ENCODE data around the gene MAP2. TPM values are rescaled to one million over a fixed set of nuclear protein-coding genes. Genes with fewer than 3 reads are reported as not detected.

Gene MAP2
- 3.4 TPM for polyA plus RNA-seq

- H3K36me3 Mint-ChIP-seq: no peaks in the 10 kb centered on the region
- H3K27me3 Mint-ChIP-seq: peaks cover 6% of the 10 kb centered on the region
Observed at GRCh38 chr2:209423562-209424198, at the start of gene MAP2. TSS of gene MAP2 (plus strand) at chr2:209424047. CDS start at chr2:209653171, 229,124 bp downstream.

DNA sequence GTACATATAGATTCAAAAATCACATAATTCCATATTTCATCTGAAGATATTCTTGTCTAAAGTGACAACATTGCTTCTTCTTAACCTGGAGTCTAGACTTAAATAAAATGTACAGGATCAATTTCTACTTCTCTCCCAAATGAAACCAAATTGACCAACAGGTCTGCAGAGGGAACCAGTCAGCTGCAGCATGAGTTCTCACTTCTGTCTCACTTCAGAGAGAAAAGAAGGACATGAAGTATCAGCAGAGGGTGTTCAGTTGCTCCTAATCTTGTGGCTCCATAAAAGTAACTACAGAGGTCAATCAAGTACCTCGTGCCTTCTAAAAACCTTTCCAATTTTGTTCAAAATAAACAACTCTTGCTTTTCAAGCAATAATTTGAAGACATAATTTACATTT, 47.2 kb upstream of the MAP2 start:
- no peak overlapping the region for H3K27ac Mint-ChIP-seq
- H3K27me3 Mint-ChIP-seq: peaks cover 12% of the 10 kb centered on the region
- H3K4me1 Mint-ChIP-seq: peaks cover 7 to 11% (median 8%) of the 10 kb centered on the region in 3 donors
- peaks cover 21 to 33% (median 24%) of the 10 kb centered on the region in 3 donors for H3K9me3 Mint-ChIP-seq
- H3K36me3 Mint-ChIP-seq: no peaks in the 10 kb centered on the region
- no peak overlapping the region for H3K4me3 Mint-ChIP-seq

More at GRCh38 chr2:209423562-209424198, at the start of gene MAP2:
- peaks cover 12 to 21% (median 18%) of the 10 kb centered on the region in 3 donors for H3K4me1 Mint-ChIP-seq
- H3K4me3 Mint-ChIP-seq: peak within 1 kb of the TSS; percentile 79 to 96 (median 90)
- H3K9me3 Mint-ChIP-seq: no peaks in the 10 kb centered on the region
- H3K27ac Mint-ChIP-seq: peak within 1 kb of the TSS in 1 of 3 donors; percentile 3

DNA sequence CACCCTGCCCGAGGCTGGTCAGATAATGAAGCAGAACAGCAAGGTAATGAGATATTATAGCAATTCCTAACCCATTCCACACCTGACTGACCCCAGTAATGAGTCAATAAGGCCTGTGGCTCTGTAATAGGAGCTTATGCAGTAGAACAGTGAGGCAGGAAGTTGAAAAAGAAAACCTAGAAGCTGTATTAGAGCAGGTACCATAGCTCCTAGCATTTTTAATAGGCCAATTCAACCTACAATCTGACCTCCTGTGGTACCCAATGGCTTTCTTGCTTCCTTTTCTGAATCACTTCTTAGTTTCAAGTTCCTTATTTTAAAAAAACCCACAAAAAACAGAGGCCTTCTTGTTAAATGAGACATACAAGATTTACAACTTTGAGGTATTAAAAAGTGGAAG, 43.6 kb upstream of the MAP2 start:
- Mint-ChIP-seq H3K4me3 (no peak overlapping the region), H3K4me1 (peaks cover 7 to 11% (median 8%) of the 10 kb centered on the region in 3 donors), H3K9me3 (peaks cover 6 to 20% (median 12%) of the 10 kb centered on the region in 3 donors), H3K36me3 (no peaks in the 10 kb centered on the region), H3K27me3 (peaks cover 15% of the 10 kb centered on the region), H3K27ac (peak overlapping the region in 1 of 3 donors; percentile 39)

DNA sequence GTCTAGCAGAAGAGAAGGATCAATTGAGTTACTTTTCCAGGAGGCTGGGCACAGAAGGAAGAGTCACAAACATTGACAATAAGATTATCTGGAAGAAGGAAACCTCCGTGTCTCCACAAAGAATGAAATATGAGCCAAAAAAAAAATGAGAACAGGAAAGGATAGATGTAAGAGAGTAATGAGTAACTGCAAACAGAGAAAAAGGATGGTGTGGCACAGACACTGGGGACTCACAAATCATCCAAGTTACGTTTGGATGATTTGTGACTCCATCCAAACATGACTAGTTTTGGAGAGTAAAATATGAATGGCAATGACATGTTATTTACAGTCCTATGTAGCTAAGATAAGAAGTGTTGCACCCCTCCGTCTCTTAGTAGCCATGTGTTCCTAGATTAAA, 42.8 kb upstream of the MAP2 start:
- Mint-ChIP-seq H3K4me3 (no peak overlapping the region), H3K4me1 (peaks cover 7 to 11% (median 8%) of the 10 kb centered on the region in 3 donors), H3K27ac (no peak overlapping the region), H3K9me3 (peaks cover 5 to 12% (median 10%) of the 10 kb centered on the region in 3 donors), H3K27me3 (peaks cover 13% of the 10 kb centered on the region), H3K36me3 (peaks cover 3% of the 10 kb centered on the region)

- no peak overlapping the region for H3K27ac Mint-ChIP-seq
- peaks cover 11% of the 10 kb centered on the region for H3K27me3 Mint-ChIP-seq
- peaks cover 4 to 8% (median 5%) of the 10 kb centered on the region in 3 donors for H3K9me3 Mint-ChIP-seq
- peaks cover 7 to 11% (median 8%) of the 10 kb centered on the region in 3 donors for H3K4me1 Mint-ChIP-seq
- no peak overlapping the region for H3K4me3 Mint-ChIP-seq
- H3K36me3 Mint-ChIP-seq: peaks cover 3% of the 10 kb centered on the region
Observed at GRCh38 chr2:209382775-209383174, 41.1 kb upstream of the MAP2 start.

DNA sequence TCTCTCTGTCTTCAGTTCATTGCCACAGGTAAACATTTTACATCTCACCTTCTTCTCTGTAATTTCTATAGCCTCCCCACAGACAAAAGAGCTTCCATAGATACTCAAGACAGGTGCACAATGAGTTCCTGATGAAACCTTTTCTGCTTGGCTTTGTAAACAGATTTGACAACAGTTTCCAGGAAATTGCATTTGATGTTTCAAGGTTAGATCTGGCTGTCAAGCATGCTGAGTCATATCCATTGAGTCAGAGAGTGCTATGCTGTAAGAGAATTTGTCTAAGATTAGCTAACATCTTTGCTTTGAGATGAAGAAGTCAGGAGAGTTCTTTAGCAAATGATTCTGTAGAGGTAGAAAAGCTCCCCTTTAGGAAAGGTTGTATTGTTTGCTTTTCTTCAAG, 40.6 kb upstream of the MAP2 start:
- Mint-ChIP-seq H3K27me3 (peaks cover 13% of the 10 kb centered on the region), H3K4me1 (peaks cover 7 to 11% (median 8%) of the 10 kb centered on the region in 3 donors), H3K9me3 (peaks cover 4 to 8% (median 5%) of the 10 kb centered on the region in 3 donors), H3K27ac (no peak overlapping the region), H3K4me3 (no peak overlapping the region), H3K36me3 (peaks cover 3% of the 10 kb centered on the region)

DNA sequence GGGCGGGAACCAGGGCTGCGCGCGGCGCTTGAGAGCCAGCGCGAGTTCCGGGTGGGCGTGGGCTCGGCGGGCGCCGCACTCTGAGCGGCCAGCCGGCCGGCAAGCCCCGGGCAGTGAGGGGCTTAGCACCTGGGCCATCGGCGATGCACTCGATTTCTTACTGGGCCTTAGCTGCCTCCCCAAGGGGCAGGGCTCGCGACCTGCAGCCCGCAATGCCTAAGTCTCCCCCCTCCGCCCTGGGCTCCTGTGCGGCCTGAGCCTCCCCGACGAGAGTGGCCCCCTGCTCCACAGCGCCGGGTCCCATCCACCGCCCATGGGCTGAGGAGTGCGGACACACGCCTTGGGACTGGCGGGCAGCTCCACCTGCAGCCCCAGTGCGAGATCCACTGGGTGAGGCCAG, 36.5 kb upstream of the MAP2 start:
- Mint-ChIP-seq H3K4me1 (no peaks in the 10 kb centered on the region), H3K27ac (no peak overlapping the region), H3K36me3 (peaks cover 3% of the 10 kb centered on the region), H3K4me3 (no peak overlapping the region), H3K9me3 (peaks cover 0 to 4% (median 3%) of the 10 kb centered on the region in 3 donors), H3K27me3 (peaks cover 21% of the 10 kb centered on the region)

GRCh38 chr2:209388446-209389037, 35.3 kb upstream of the MAP2 start:
- H3K27me3 Mint-ChIP-seq: peaks cover 18% of the 10 kb centered on the region

DNA sequence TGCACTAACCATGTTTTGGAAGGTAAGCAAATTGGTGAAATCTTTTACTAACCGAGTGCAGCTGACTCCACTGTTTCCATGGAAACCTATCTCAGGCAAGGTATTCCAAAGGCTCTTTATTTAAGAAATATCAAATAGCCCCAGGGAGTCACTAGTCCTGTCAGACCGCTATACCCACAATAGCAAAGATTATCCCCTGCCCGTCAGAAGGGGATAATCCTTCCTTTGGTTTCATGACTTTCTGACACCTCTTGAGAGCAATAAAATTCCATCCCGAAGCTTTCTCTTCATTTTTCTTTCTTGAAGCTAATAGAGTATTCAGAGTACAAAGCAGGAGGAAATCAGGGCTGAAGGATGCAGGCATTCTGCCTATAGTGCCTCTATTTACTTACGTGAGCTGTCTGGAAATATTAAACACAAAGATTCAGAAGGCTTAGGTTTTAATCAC, 34.7 kb upstream of the MAP2 start:
- peaks cover 3% of the 10 kb centered on the region for H3K36me3 Mint-ChIP-seq
- peaks cover 0 to 3% (median 3%) of the 10 kb centered on the region in 3 donors for H3K9me3 Mint-ChIP-seq
- H3K4me3 Mint-ChIP-seq: no peak overlapping the region
- H3K4me1 Mint-ChIP-seq: no peaks in the 10 kb centered on the region
- no peak overlapping the region for H3K27ac Mint-ChIP-seq
- peaks cover 19% of the 10 kb centered on the region for H3K27me3 Mint-ChIP-seq

More at GRCh38 chr2:209388446-209389037, 35.3 kb upstream of the MAP2 start:
- H3K4me3 Mint-ChIP-seq: no peak overlapping the region
- H3K27ac Mint-ChIP-seq: no peak overlapping the region
- H3K4me1 Mint-ChIP-seq: no peaks in the 10 kb centered on the region
- H3K9me3 Mint-ChIP-seq: peaks cover 0 to 3% (median 3%) of the 10 kb centered on the region in 3 donors
- peaks cover 3% of the 10 kb centered on the region for H3K36me3 Mint-ChIP-seq

DNA sequence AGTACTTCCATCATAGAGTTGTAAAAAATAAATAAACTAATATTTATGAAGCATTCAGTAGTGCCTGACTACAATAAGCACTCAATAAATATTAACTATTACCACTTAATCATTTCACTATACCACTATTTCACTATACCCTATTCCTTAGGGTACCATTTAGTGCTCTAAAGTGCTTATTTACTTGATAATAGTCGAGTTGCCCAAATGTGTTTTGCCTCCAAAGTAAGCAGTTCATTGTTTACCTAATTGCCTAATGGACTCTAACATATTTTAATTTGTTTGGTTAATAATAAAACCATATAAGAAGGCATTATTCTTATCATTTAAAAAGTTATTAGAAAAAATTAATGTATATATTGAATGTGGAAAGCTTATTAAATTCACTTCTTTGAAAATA, 33.0 kb upstream of the MAP2 start:
- Mint-ChIP-seq H3K27ac (no peak overlapping the region), H3K4me3 (no peak overlapping the region), H3K27me3 (peaks cover 21% of the 10 kb centered on the region), H3K36me3 (peaks cover 2% of the 10 kb centered on the region), H3K4me1 (no peaks in the 10 kb centered on the region), H3K9me3 (peaks cover 0 to 3% (median 2%) of the 10 kb centered on the region in 3 donors)

DNA sequence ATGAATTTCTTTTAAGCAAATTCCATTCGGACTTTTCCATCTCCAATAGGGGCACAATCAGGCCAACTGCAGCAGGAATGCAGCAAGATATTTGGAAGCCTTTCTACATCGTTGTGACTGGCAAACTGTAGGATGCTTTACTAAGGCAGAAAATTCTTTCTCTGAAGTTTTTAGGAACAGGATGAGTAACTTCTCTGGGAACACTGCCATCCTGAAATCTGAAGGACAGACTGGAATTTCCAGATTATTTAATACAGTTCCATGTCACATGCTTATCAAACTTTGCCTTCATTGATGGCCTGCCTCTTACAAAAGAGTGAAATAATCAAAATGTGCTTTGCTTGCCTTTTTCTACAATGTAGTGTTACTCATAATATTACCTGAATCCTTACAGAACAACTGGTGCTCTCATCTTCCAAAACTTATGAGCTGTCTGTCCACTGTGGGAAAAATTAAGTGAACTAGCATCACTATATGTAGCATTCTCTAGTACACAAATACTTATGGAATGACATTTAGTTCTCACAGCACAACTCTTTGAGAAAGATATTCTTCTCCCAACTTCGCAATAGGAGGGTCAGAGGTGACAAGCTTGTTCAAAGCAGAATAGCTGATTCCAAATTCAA, 32.0 kb upstream of the MAP2 start:
- Mint-ChIP-seq H3K4me3 (no peak overlapping the region), H3K36me3 (no peaks in the 10 kb centered on the region), H3K27ac (no peak overlapping the region), H3K4me1 (no peaks in the 10 kb centered on the region), H3K27me3 (peaks cover 21% of the 10 kb centered on the region), H3K9me3 (no peaks in the 10 kb centered on the region)

DNA sequence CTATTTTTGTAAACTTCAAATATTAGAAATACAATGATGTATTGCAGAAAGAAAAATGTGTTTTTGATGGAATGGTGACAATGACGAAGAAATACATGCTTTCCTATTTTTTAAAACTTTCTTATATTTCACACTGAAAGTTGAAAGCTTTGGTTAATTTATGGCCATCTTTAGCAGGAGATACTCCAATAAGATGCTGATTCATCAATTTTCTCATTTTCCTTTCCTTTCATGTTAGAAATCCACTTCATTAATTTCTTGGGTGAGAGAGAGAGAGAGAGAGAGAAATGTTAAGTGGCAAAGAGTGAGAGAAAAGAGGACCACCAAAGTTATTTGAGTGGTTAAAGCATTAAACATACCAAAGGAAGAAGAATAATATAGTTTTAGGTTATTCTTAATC, 28.6 kb upstream of the MAP2 start:
- Mint-ChIP-seq H3K4me3 (no peak overlapping the region), H3K4me1 (no peaks in the 10 kb centered on the region), H3K27me3 (peaks cover 12% of the 10 kb centered on the region), H3K27ac (no peak overlapping the region), H3K9me3 (no peaks in the 10 kb centered on the region), H3K36me3 (peaks cover 2% of the 10 kb centered on the region)

DNA sequence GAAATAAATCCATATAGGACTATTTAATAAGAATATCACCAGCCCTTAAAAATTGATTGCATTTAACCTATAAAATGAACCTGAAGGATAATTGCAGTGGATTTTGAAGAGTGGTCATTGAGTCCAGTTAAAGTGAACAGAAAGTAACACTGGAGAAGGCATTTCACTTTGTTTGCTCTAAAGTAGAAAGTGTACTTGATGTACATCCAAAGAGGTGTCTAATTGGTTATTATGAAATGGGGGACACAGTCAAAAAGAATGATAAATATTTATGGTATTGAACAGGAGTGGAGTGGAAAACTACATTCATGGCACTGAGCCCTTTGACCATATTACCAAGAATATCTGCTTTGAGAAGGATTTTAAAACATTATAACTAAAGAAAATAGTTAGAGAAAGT, 28.2 kb upstream of the MAP2 start:
- H3K4me1 Mint-ChIP-seq: no peaks in the 10 kb centered on the region
- H3K27ac Mint-ChIP-seq: no peak overlapping the region
- H3K27me3 Mint-ChIP-seq: peaks cover 12% of the 10 kb centered on the region
- peaks cover 2% of the 10 kb centered on the region for H3K36me3 Mint-ChIP-seq
- no peak overlapping the region for H3K4me3 Mint-ChIP-seq
- no peaks in the 10 kb centered on the region for H3K9me3 Mint-ChIP-seq

DNA sequence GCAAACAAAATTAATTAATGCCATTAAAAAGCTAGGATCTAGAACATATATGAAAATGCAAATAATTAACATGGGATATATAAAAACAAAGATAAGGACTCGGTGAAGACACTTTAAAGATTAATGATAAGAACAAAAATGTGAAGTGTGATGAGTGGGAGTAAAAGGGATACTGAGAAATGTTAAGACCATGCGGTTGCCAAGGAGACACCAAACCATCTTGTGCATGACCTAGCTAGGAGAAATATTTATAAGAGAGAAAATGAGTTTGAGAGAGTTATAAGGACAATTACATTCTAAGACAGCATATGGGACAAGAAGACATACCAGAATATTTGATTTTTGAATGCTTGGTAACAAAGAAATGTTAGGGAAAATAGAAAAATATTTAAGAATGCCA, 25.4 kb upstream of the MAP2 start:
- peaks cover 2% of the 10 kb centered on the region for H3K36me3 Mint-ChIP-seq
- peaks cover 12% of the 10 kb centered on the region for H3K27me3 Mint-ChIP-seq
- H3K4me3 Mint-ChIP-seq: no peak overlapping the region
- no peaks in the 10 kb centered on the region for H3K9me3 Mint-ChIP-seq
- H3K27ac Mint-ChIP-seq: no peak overlapping the region
- H3K4me1 Mint-ChIP-seq: no peaks in the 10 kb centered on the region

DNA sequence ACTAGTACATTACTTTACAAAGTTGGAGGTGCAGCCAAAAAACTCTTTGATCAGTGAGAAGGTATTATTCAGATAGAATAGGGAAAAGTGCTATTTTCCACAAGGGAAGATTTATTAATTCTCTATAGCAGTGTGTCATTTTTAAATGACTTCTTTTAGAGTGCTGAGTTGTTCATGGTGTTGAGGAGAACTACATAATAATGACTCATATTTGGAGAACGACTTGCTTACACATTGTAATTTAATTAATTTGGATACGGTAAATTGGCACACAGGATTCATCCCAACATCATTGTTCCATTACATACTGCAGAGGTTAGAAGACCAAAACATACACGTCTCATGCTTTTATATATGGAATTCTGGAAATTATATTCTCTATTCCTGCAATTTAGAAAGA, 22.1 kb upstream of the MAP2 start:
- no peak overlapping the region for H3K27ac Mint-ChIP-seq
- H3K4me3 Mint-ChIP-seq: no peak overlapping the region
- no peaks in the 10 kb centered on the region for H3K9me3 Mint-ChIP-seq
- H3K36me3 Mint-ChIP-seq: peaks cover 2% of the 10 kb centered on the region
- no peaks in the 10 kb centered on the region for H3K4me1 Mint-ChIP-seq
- peaks cover 1% of the 10 kb centered on the region for H3K27me3 Mint-ChIP-seq

All from IgD-negative memory B cell (primary cell).